Chondrocyte (in vitro differentiated cells): Measurements from ENCODE around the gene NAA16. TPM values are rescaled to one million over a fixed set of nuclear protein-coding genes. Genes with fewer than 3 reads are reported as not detected.

ENCODE experiments used
- DNase-seq: peaks from one replicate; pipeline ENCODE4 v3.0.0; 2021; ENCODE audit warnings: mixed read lengths, low spot score
- H3K27ac Mint-ChIP-seq: one replicate; pipeline ENCODE4 v1.8.0; 2021; ENCODE audit warnings: mild to moderate bottlenecking, moderate library complexity, mixed read lengths; ENCODE audit not compliant: unreplicated experiment
- H3K27me3 Mint-ChIP-seq: 2 replicates; pipeline ENCODE4 v1.8.0; 2021; ENCODE audit warnings: low read depth, mixed read lengths
- H3K36me3 Mint-ChIP-seq: 2 replicates; pipeline ENCODE4 v1.8.0; 2021; ENCODE audit warnings: low read depth, mixed read lengths
- H3K4me1 Mint-ChIP-seq: 2 replicates; pipeline ENCODE4 v1.8.0; 2021; ENCODE audit warnings: low read depth, mild to moderate bottlenecking, mixed read lengths
- H3K4me3 Mint-ChIP-seq: one replicate; pipeline ENCODE4 v1.8.0; 2021; ENCODE audit warnings: mild to moderate bottlenecking, moderate library complexity, mixed read lengths; ENCODE audit not compliant: unreplicated experiment
- H3K9me3 Mint-ChIP-seq: 2 replicates; pipeline ENCODE4 v1.8.0; 2021; ENCODE audit warnings: low read depth, mixed read lengths
- total RNA-seq: library from RNA; stranded (reverse); gene quantifications from 3 replicates; pipeline ENCODE4 v1.2.1, GENCODE V29; 2021
- TF ChIP-seq, protein P1 (sequence below): fragments of 200-600 bp; sonication (generic); IDR thresholded peaks from 2 replicates; pipeline ENCODE4 v1.5.0; 2021; ENCODE audit warnings: antibody characterized with exemption, mild to moderate bottlenecking, moderate library complexity

The NAA16 gene
- total RNA-seq, 1 donor from 2014 or later = 9.4 TPM

DNA sequence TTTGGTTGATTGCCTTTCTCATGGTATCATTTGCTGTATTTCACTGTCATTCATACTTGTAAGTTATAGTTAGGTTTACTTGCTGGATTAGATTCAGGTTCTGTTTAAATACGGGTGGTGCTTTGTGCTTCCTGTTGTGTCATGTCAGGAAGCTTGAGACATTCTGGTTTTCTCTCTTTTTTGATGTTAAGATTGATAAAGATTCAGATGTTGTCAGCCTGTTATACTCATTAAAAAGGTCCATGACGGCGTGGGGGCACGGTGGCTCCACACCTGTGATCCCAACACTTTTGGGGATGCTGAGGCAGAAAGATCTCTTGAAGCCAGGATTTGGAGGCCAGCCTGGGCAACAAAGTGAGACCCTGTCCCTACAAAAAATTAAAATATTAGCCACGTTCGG, 45.7 kb downstream of the NAA16 start:
- TF ChIP-seq, protein P1, sequence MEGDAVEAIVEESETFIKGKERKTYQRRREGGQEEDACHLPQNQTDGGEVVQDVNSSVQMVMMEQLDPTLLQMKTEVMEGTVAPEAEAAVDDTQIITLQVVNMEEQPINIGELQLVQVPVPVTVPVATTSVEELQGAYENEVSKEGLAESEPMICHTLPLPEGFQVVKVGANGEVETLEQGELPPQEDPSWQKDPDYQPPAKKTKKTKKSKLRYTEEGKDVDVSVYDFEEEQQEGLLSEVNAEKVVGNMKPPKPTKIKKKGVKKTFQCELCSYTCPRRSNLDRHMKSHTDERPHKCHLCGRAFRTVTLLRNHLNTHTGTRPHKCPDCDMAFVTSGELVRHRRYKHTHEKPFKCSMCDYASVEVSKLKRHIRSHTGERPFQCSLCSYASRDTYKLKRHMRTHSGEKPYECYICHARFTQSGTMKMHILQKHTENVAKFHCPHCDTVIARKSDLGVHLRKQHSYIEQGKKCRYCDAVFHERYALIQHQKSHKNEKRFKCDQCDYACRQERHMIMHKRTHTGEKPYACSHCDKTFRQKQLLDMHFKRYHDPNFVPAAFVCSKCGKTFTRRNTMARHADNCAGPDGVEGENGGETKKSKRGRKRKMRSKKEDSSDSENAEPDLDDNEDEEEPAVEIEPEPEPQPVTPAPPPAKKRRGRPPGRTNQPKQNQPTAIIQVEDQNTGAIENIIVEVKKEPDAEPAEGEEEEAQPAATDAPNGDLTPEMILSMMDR = no peak
- Mint-ChIP-seq H3K27ac (no peak overlapping the region), H3K36me3 (peaks cover 16% of the 10 kb centered on the region), H3K4me1 (peaks cover 3% of the 10 kb centered on the region), H3K4me3 (no peak overlapping the region), H3K27me3 (no peaks in the 10 kb centered on the region), H3K9me3 (no peaks in the 10 kb centered on the region)
- DNase-seq = no peak

DNA sequence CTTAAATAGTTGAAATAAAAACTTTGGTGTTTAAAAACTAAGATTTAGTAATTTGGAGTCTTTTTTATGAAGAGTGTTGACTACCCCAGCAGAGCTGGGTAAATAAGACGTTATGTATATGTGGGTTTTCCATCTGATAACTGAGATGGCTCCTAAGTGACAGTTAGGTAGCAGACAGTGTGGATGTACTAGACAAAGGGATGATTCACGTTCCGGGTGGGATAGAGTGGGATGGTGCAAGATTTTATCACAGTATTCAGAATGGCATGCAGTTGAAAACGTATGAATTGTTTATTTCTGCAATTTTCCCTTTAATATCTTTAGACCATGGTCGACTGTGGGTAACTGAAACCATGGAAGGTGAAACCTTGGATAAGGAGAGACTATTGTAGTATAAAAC, 50.4 kb downstream of the NAA16 start:
- no peak for DNase-seq
- Mint-ChIP-seq H3K4me1 (no peaks in the 10 kb centered on the region), H3K27me3 (no peaks in the 10 kb centered on the region), H3K36me3 (peaks cover 29% of the 10 kb centered on the region), H3K27ac (no peak overlapping the region), H3K9me3 (no peaks in the 10 kb centered on the region), H3K4me3 (no peak overlapping the region)
- TF ChIP-seq, protein P1 = no peak

GRCh38 chr13:41364043-41364442, 53.0 kb downstream of the NAA16 start:
- no peak overlapping the region for H3K27ac Mint-ChIP-seq
- no peak for DNase-seq
- peaks cover 28% of the 10 kb centered on the region for H3K36me3 Mint-ChIP-seq
- H3K9me3 Mint-ChIP-seq = peaks cover 3% of the 10 kb centered on the region
- no peaks in the 10 kb centered on the region for H3K4me1 Mint-ChIP-seq
- TF ChIP-seq, protein P1 = no peak
- H3K4me3 Mint-ChIP-seq = no peak overlapping the region
- no peaks in the 10 kb centered on the region for H3K27me3 Mint-ChIP-seq

DNA sequence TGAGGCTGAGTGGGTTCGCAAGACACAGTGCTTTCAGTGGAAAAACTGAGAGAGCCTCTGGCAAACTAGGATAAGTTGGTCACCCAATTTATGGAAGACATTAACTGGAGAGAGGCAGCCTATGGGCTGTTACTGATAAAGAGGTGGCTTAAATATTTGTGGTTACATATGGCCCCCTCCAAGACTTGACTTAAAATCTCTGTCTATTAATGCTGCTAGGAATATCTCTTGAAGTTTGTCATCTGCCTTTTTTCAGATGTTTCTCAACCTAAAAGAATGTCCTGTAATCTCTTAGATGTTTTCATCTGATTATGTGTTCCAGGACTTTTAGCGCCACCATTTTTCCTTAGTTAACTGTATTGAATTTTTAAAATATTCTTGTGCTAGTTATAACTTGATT, 54.6 kb downstream of the NAA16 start:
- H3K9me3 Mint-ChIP-seq = peaks cover 14% of the 10 kb centered on the region
- no peak overlapping the region for H3K4me3 Mint-ChIP-seq
- no peak for DNase-seq
- no peaks in the 10 kb centered on the region for H3K4me1 Mint-ChIP-seq
- H3K27me3 Mint-ChIP-seq = no peaks in the 10 kb centered on the region
- H3K27ac Mint-ChIP-seq = no peak overlapping the region
- H3K36me3 Mint-ChIP-seq = peaks cover 36% of the 10 kb centered on the region
- TF ChIP-seq, protein P1 = no peak

GRCh38 chr13:41370736-41371135, 59.7 kb downstream of the NAA16 start:
- H3K4me1 Mint-ChIP-seq = no peaks in the 10 kb centered on the region
- no peak overlapping the region for H3K27ac Mint-ChIP-seq
- no peak for DNase-seq
- peaks cover 35% of the 10 kb centered on the region for H3K36me3 Mint-ChIP-seq
- no peak overlapping the region for H3K4me3 Mint-ChIP-seq
- peaks cover 14% of the 10 kb centered on the region for H3K9me3 Mint-ChIP-seq
- TF ChIP-seq, protein P1 = no peak
- no peaks in the 10 kb centered on the region for H3K27me3 Mint-ChIP-seq
